GM21423 (cell line): ENCODE results near the gene SNRNP200.
A peak's percentile ranks its signal among the peaks of the same experiment; 100 is the strongest.

Experiments
- ATAC-seq: cut with Tn5 transposase; IDR thresholded peaks from one replicate; pipeline ENCODE4 v1.9.1; 2021; ENCODE audit warnings: mild to moderate bottlenecking, moderate library complexity; ENCODE audit not compliant: unreplicated experiment

The SNRNP200 gene

DNA sequence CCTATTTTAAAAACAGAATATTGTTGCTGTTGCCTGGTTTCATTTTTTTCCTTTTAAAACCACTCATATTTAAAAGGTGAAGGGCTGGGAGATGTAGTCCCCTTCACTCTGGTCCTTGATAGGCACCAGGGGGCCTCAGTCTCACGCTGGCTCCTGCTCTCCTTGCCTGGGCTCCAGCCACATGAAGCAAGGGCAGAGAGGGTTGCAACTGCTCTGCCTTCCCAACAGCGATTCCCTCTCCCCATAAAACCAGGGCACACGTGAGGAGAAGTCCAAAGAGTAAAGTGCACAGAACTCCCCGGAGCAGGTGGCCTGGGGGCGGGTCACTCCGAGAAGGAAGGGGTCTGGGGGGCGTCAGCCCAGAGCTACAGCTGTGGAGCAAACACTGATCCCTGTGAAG lies 52.3 kb downstream of the SNRNP200 start:
- ATAC-seq, result no peak

GRCh38 chr2:96252526-96252925 lies 52.8 kb downstream of the SNRNP200 start:
- ATAC-seq, result no peak

DNA sequence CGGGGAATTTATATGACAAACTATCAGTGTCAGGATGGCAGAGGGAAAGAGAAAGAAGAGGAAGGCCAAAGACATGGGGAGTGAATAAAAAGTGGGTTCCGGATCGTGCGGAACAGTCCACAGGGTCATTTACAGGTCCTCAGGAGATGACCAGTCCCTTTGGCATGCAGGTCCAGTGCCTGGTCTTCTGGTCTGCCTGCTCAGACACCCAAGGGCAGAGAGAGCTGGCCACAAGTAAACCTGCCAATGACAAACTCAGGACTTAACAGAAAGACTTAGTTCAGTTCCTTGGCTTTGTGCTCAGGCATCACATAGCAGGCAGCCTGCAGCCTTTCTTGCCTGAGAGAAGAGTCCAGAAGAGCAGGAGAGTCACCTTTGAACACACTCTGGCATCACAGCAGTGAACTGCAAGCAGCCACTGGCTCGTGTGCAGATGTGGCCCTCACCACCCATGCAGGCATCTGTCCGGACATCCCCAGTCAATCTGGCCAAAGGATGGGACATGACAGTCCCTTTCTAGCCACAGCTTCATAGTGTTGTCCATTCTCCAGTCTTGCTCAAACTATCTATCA lies 53.5 kb downstream of the SNRNP200 start:
- no peak for ATAC-seq

- ATAC-seq, result no peak
Observed at GRCh38 chr2:96250188-96250587, 55.2 kb downstream of the SNRNP200 start.

GRCh38 chr2:96249654-96250053 lies 55.7 kb downstream of the SNRNP200 start:
- no peak for ATAC-seq

- no peak for ATAC-seq
Observed at GRCh38 chr2:96248624-96249023, 56.7 kb downstream of the SNRNP200 start.

GRCh38 chr2:96247896-96248295 lies 57.5 kb downstream of the SNRNP200 start:
- ATAC-seq, result no peak

GRCh38 chr2:96247009-96247408 lies 58.3 kb downstream of the SNRNP200 start:
- ATAC-seq, result no peak

DNA sequence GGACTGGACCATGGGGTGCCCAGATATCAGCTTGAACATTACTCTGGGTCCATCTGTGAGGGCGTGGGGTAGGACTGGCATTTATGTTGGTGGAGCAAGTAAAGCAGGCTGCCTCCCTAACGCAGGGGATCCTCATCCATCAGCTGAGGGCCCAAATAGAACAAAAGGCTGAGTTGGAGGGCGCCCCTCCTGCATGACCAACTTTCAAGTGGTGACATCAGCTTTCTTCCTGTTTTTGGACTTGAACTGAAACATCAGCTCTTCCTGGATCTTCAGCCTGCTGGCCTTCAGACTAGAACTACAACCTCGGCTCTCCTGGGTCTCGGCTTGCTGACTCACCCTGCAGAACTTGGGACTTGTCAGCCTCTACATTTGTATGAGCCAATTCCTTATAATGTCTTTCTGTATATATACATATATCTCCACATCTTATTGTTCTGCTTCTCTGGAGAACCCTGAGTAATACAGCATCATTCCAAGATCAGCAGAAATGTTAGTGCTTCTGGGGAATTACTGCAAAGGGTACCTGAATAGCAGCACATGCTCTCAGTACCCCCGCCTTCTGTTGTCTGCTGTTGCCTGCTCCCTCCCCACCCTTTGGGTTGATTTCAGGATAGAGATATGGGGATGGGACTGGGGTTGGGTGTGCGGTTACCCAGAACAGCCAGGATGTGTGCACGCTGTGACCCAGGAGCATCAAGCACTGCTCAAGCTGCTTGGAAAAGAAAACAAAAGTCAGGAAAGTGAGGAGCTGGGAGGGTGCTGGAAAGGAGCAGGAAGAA lies 59.5 kb downstream of the SNRNP200 start:
- ATAC-seq, result no peak

DNA sequence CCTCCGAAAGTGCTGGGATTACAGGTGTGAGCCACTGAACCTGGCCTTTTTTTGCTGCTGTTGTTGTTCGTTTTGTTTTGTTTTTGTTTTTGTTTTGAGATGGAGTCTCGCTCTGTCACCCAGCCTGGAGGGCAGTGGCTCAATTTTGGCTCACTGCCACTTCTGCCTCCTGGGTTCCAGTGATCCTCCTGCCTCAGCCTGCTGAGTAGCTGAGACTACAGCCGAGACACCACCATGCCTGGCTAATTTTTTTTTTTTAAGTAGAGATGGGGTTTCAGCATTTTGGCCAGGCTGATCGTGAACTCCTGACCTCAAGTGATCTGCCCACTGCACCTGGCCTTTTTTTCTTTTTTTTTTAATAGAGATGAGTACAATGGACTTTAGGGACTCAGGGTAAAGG lies 61.5 kb downstream of the SNRNP200 start:
- no peak for ATAC-seq

DNA sequence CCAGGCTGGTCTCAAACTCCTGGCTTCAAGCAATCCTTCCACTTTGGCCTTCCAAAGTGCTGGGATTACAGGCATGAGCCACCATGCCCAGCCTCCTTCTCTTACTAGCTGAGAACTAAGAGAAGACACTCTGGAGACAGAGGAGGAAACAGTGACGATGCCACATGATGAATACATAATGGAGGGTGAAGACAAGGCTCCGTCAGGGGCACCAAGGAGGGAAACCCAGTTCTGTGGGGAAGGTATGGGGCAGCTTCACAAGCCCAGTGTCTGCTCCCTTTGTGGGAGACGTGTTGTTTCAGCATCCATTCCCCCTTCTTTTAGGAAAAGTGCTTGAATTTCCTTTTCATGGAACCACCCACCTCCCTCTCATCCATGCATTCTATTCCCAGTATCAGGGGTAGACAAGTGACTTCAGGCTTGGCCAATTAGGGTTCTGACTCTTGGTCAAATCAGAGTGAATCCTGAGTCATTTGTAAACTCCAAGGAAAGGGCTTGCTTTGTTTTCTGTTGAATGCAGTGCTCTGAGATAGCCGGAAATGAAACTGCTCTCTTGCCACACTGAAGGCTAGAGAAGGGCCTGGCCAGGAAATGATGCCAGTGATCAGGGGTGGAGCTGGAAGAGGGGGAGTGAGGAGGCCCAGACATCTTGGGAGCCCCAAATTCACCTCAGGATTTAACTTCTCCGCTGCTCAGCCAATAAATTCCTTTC lies 63.3 kb downstream of the SNRNP200 start:
- peak; percentile 77 for ATAC-seq

GRCh38 chr2:96241227-96241626 lies 64.1 kb downstream of the SNRNP200 start:
- ATAC-seq, result no peak

DNA sequence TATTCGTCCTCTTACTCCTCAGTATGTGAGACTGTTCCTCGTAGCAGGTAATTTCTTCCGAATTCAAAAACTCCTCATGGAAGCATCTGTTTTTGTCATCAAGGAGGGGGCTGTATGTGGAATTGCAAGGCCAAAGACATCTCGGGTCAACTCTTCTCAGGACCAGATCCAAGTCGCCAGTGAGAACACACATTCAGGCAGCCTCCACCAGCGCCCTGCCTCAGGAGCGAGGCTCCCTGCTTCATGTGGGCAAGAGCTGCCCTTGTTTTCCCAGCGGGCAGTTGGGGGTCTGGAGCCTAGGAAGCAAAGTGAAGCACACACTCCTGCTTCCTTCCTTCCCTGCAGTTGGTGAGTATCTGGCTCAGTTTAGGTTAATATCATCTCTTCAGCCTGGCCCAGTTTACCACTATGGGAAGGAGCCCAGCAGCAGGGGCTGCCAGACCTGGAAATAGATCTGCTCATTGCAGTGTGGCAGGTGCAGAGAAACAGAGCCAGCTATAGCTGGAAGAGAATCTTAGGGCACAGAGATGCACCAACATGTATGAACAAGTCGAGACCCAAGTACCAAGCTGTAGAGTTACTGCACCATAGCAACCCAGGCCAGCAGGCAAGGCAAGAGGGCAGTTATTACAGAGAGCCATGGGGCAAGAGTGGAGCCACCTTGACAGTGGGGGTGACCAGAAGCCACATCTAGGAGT lies 64.9 kb downstream of the SNRNP200 start:
- ATAC-seq, result no peak

- no peak for ATAC-seq
Observed at GRCh38 chr2:96239745-96240264, 65.5 kb downstream of the SNRNP200 start.

DNA sequence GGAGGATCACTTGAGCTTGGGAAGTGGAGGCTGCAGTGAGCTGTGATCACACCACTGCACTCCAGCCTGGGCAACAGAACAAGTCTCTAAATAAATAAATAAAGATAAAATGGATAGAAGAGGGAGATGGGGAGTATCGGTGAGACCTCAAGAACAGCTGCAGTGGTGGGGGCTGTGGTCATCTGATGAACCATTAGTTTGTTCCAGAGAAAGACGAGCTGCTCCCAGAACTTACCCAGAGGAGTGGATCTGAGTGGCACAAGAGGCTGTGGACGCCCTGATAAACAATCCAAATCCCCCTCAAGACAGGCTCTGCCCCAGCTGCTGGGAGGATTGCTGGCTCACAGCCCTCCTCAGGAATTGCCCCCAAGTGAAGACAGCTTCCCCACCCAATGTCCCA lies 66.3 kb downstream of the SNRNP200 start:
- ATAC-seq, result no peak

DNA sequence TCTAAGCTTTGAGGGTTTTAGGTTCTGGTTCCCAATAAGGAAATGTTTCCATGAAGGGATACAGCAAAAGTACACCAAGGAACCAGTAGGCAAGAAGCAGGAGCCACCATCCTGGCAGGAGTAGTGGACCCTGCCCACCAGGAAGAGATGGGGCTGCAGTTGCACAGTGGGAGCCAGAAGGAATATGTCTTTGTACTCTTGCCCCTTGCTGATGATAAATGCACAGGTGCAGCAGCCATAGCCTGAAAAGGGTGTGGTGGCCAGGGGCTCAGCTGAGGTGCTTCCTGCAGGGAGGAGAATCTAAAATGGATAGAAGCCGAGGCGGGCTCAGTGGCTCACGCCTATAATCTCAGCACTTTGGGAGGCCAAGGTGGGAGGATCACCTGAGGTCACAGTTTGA lies 67.1 kb downstream of the SNRNP200 start:
- no peak for ATAC-seq

DNA sequence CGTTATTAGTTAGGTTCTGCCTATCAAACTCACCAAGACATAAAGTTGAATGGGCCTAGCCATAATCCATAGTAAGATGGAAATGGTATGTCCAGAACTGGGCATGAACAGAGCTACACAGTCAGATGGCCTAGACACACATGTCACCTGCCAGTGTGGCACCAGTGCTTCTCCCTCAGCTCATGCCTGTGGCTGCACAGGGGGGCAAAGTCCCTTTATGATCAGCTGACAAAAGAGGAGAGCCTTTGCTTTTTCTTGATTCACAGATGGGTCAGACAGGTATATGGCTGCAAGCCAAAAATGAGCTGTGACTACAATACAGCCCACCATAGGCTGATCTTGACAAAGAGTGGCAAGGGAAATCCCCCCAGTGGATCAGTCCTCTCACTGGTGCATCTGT lies 68.5 kb downstream of the SNRNP200 start:
- ATAC-seq, result no peak

DNA sequence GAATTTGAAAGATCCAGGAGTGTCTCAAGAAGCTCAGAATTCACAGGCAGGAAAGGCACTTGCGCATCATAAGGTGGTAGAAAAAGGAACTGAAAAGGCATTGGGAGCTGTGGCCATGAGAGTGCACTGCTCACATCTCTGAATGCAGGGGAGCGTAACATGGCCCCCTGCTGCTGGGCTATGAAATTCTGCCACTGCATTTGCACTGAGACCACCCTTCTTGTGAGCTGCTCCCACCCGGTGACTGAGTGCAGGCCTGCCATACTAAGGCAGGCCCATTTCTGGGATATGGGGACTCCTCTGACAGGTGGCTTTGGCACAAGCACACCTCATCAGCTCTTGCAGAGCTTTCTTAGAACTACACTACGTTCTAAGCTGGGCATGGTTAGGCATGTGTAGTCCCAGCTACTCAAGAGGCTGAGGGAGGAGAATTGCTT lies 71.4 kb downstream of the SNRNP200 start:
- ATAC-seq, result peak; percentile 89

- ATAC-seq, result no peak
Observed at GRCh38 chr2:96233436-96233835, 71.9 kb downstream of the SNRNP200 start.

- no peak for ATAC-seq
Observed at GRCh38 chr2:96231316-96231715, 74.0 kb downstream of the SNRNP200 start.

DNA sequence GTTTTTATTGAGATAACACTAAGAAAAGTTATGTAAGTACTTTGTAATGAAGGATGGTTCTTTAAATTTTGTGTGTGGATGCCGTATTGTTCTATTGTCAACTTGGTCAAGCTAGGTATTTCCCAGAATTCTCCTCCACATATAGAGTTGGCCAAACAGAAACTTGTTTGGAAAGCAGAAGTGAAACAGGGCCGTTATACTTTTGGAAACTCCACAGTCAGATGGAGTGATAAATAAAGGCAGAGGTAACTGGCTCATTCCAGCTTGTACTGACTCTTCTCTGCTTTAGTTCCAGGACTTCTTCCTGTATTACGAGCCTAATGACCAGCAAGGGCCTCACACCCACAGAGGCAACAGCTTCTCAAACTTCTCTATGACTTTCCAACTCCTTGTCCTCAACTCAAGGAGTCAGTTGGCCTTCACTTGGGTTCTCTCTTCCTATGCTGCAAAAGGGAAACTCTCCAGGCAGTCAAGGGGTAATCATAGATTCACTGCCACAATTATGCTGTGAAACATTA lies 80.3 kb downstream of the SNRNP200 start:
- peak; percentile 77 for ATAC-seq
